IMR-90 (cell line): Measurements from ENCODE around the gene MRGPRX2. TPM values are rescaled to one million over a fixed set of nuclear protein-coding genes. Genes with fewer than 3 reads are reported as not detected.

Source experiments
- ATAC-seq: fragments of 200-7000 bp; cut with Tn5 transposase; 2 replicates; pipeline ENCODE4 v1.9.1; 2020; ENCODE audit warnings: low read depth, mild to moderate bottlenecking, moderate library complexity
- BruUV-seq: library from RNA; stranded (reverse); fragments of 400-500 nt; replicated peaks from 2 replicates; lab custom pipeline; 2021; lab: Mats Ljungman, UMichigan
- CTCF ChIA-PET: fragments of 300-600 bp; formaldehyde crosslinking; extraction: SDS; loops from one replicate; lab custom pipeline; 2021; ENCODE audit warnings: antibody characterized with exemption; lab: Yijun Ruan, JAX
- POLR2A ChIA-PET: fragments of 300-600 bp; sonication (Branson Sonifier 250); formaldehyde crosslinking; loops from one replicate; lab custom pipeline; 2022; ENCODE audit warnings: antibody characterized with exemption; ENCODE audit not compliant: unreplicated experiment; lab: Charles Lee
- DNase-seq: peaks from one replicate; pipeline ENCODE4 v3.0.0; 2013
- H2AFZ ChIP-seq: replicated peaks from 2 replicates; pipeline ENCODE3; 2013; ENCODE audit warnings: low read length, mild to moderate bottlenecking; ENCODE audit not compliant: poor library complexity
- H2AK5ac ChIP-seq: 2 replicates; pipeline ENCODE4 v1.6.1; 2013; ENCODE audit warnings: low read depth, low read length, inconsistent platforms
- H2AK9ac ChIP-seq: replicated peaks from 2 replicates; pipeline ENCODE3; 2013; ENCODE audit warnings: mild to moderate bottlenecking, low read depth, low read length, moderate library complexity; ENCODE audit not compliant: poor library complexity
- H2BK120ac ChIP-seq: 2 replicates; pipeline ENCODE4 v1.6.1; 2013; ENCODE audit warnings: low read depth, low read length, inconsistent platforms
- H2BK15ac ChIP-seq: 3 replicates; pipeline ENCODE4 v1.6.1; 2013; ENCODE audit warnings: low read depth, low read length, inconsistent platforms
- H2BK20ac ChIP-seq: 2 replicates; pipeline ENCODE4 v1.6.1; 2013; ENCODE audit warnings: low read depth, mild to moderate bottlenecking, inconsistent platforms, low read length, moderate library complexity
- H2BK5ac ChIP-seq: 2 replicates; pipeline ENCODE4 v1.6.1; 2013; ENCODE audit warnings: mild to moderate bottlenecking, low read depth, low read length, inconsistent platforms; ENCODE audit not compliant: poor library complexity, severe bottlenecking
- H3K14ac ChIP-seq: replicated peaks from 2 replicates; pipeline ENCODE4 v1.6.1; 2013; ENCODE audit warnings: low read depth, low read length, inconsistent platforms
- H3K18ac ChIP-seq: 2 replicates; pipeline ENCODE4 v1.6.1; 2013; ENCODE audit warnings: low read depth, low read length, control low read depth
- H3K23ac ChIP-seq: 2 replicates; pipeline ENCODE4 v1.6.1; 2013; ENCODE audit warnings: low read depth, low read length, inconsistent platforms
- H3K27ac ChIP-seq: 2 replicates; pipeline ENCODE4 v1.5.1; 2013; ENCODE audit warnings: mild to moderate bottlenecking, control low read depth, low read length; ENCODE audit not compliant: insufficient read depth
- H3K27me3 ChIP-seq: 2 replicates; pipeline ENCODE4 v1.6.1; 2013; ENCODE audit warnings: low read length; ENCODE audit not compliant: control insufficient read depth, insufficient read depth
- H3K36me3 ChIP-seq: 2 replicates; pipeline ENCODE4 v1.6.1; 2013; ENCODE audit warnings: low read length, mixed read lengths; ENCODE audit not compliant: control insufficient read depth, insufficient read depth
- H3K4ac ChIP-seq: 2 replicates; pipeline ENCODE4 v1.6.1; 2013; ENCODE audit warnings: low read depth, low read length, inconsistent platforms
- H3K4me1 ChIP-seq: 2 replicates; pipeline ENCODE4 v1.6.1; 2013; ENCODE audit warnings: low read length, mixed read lengths; ENCODE audit not compliant: control insufficient read depth, insufficient read depth
- H3K4me2 ChIP-seq: 2 replicates; pipeline ENCODE4 v1.6.1; 2013; ENCODE audit warnings: low read depth, mild to moderate bottlenecking, control low read depth, low read length, moderate library complexity
- H3K4me3 ChIP-seq: 2 replicates; pipeline ENCODE4 v1.5.1; 2013; ENCODE audit warnings: low read depth, mild to moderate bottlenecking, control low read depth, low read length, moderate library complexity; ENCODE audit not compliant: insufficient read depth
- H3K56ac ChIP-seq: 2 replicates; pipeline ENCODE4 v1.6.1; 2013; ENCODE audit warnings: low read length, inconsistent platforms; ENCODE audit not compliant: insufficient read depth; ENCODE audit errors: extremely low read depth
- H3K79me1 ChIP-seq, 2 experiments: 2 replicates each; pipeline ENCODE4 v1.6.1; 2013; ENCODE audit warnings: low read length in 2 of 2, inconsistent platforms in 1 of 2, low read depth in 1 of 2
- H3K9ac ChIP-seq: 2 replicates; pipeline ENCODE4 v1.6.1; 2013; ENCODE audit warnings: low read depth, low read length, control low read depth
- H3K9me1 ChIP-seq: 2 replicates; pipeline ENCODE4 v1.6.1; 2013; ENCODE audit warnings: low read length, inconsistent platforms; ENCODE audit not compliant: insufficient read depth
- H3K9me3 ChIP-seq: 2 replicates; pipeline ENCODE4 v1.6.1; 2013; ENCODE audit warnings: low read length; ENCODE audit not compliant: control insufficient read depth, insufficient read depth
- H4K20me1 ChIP-seq: 2 replicates; pipeline ENCODE4 v1.6.1; 2013; ENCODE audit warnings: low read length, inconsistent platforms; ENCODE audit not compliant: insufficient read depth
- H4K5ac ChIP-seq: 2 replicates; pipeline ENCODE4 v1.6.1; 2013; ENCODE audit warnings: mild to moderate bottlenecking, low read depth, low read length, control low read depth
- H4K8ac ChIP-seq, 2 experiments: 2 replicates each; pipeline ENCODE4 v1.6.1; 2013; ENCODE audit warnings: low read depth in 2 of 2, low read length in 2 of 2, control low read depth in 1 of 2, inconsistent platforms in 1 of 2
- H4K91ac ChIP-seq: 2 replicates; pipeline ENCODE4 v1.6.1; 2013; ENCODE audit warnings: low read depth, low read length, inconsistent platforms; ENCODE audit not compliant: insufficient read depth
- BHLHE40 ChIP-seq: fragments of 150-350 bp; IDR thresholded peaks from 2 replicates; pipeline ENCODE4 v1.6.1; 2016; ENCODE audit warnings: mild to moderate bottlenecking, low read depth, low read length
- CEBPB ChIP-seq: IDR thresholded peaks from 2 replicates; pipeline ENCODE4 v1.6.1; 2012; ENCODE audit warnings: low read depth, low read length, improper control_type of control experiment
- CHD1 ChIP-seq: IDR thresholded peaks from 2 replicates; pipeline ENCODE4 v1.6.1; 2012; ENCODE audit warnings: low read depth, low read length, improper control_type of control experiment
- CTCF ChIP-seq: conservative IDR thresholded peaks from 2 replicates; pipeline ENCODE4 v1.5.1; 2012; ENCODE audit warnings: mild to moderate bottlenecking, low read depth, low read length, improper control_type of control experiment
- ELK1 ChIP-seq: fragments of 150-350 bp; IDR thresholded peaks from 2 replicates; pipeline ENCODE4 v1.6.1; 2016; ENCODE audit warnings: low read depth, mild to moderate bottlenecking, low read length, moderate library complexity, borderline replicate concordance
- FOS ChIP-seq: fragments of 150-350 bp; IDR thresholded peaks from 2 replicates; pipeline ENCODE4 v1.6.1; 2016; ENCODE audit warnings: low read depth, low read length
- MAFK ChIP-seq: IDR thresholded peaks from 2 replicates; pipeline ENCODE4 v1.6.1; 2012; ENCODE audit warnings: low read depth, low read length, improper control_type of control experiment
- MAZ ChIP-seq: IDR thresholded peaks from 2 replicates; pipeline ENCODE4 v1.6.1; 2012; ENCODE audit warnings: low read depth, mild to moderate bottlenecking, low read length, improper control_type of control experiment, moderate library complexity, borderline replicate concordance
- MXI1 ChIP-seq: IDR thresholded peaks from 2 replicates; pipeline ENCODE4 v1.6.1; 2012; ENCODE audit warnings: low read depth, mild to moderate bottlenecking, low read length, moderate library complexity, borderline replicate concordance
- NFE2L2 ChIP-seq: fragments of 150-350 bp; IDR thresholded peaks from 2 replicates; pipeline ENCODE4 v1.6.1; 2016; ENCODE audit warnings: low read depth, mild to moderate bottlenecking, low read length
- POLR2A ChIP-seq: IDR thresholded peaks from 2 replicates; pipeline ENCODE4 v1.6.1; 2012; ENCODE audit warnings: mild to moderate bottlenecking, low read depth, low read length
- RAD21 ChIP-seq: IDR thresholded peaks from 2 replicates; pipeline ENCODE4 v1.6.1; 2012; ENCODE audit warnings: low read length, improper control_type of control experiment
- RCOR1 ChIP-seq: IDR thresholded peaks from 2 replicates; pipeline ENCODE4 v1.6.1; 2012; ENCODE audit warnings: mild to moderate bottlenecking, low read length, improper control_type of control experiment; ENCODE audit not compliant: insufficient replicate concordance
- RFX5 ChIP-seq: IDR thresholded peaks from 2 replicates; pipeline ENCODE4 v1.8.0; 2012; ENCODE audit warnings: low read depth, mild to moderate bottlenecking, low read length, moderate library complexity
- SMC3 ChIP-seq: fragments of 150-350 bp; IDR thresholded peaks from 2 replicates; pipeline ENCODE4 v1.6.1; 2016; ENCODE audit warnings: low read depth, mild to moderate bottlenecking, antibody characterized with exemption, low read length, moderate library complexity
- USF2 ChIP-seq: fragments of 150-350 bp; IDR thresholded peaks from 2 replicates; pipeline ENCODE4 v1.6.1; 2017; ENCODE audit warnings: mild to moderate bottlenecking, antibody characterized with exemption, low read length, low read depth
- WGBS, 2 experiments: methylation state at CpG; one replicate each; pipeline versions ENCODE4 v1.1.5 to v1.1.7; 2013; ENCODE audit warnings: missing lambda C conversion rate in 2 of 2; ENCODE audit not compliant: insufficient read length in 1 of 2; ENCODE audit errors: extremely low coverage in 2 of 2; 5-methylcytosine and 5-hydroxymethylcytosine counted together
- dilution Hi-C: fragments of 300-500 bp; cut with HindIII; formaldehyde crosslinking; loops from one replicate; pipeline ENCODE4 v1.14.3; 2018; ENCODE audit warnings: low sequenced_read_pairs; ENCODE audit not compliant: unreplicated experiment
- in situ Hi-C: fragments of 300-500 bp; cut with MboI; formaldehyde crosslinking; loops from 3 replicates; pipeline ENCODE4 v1.14.3; 2019; ENCODE audit warnings: low sequenced_read_pairs, inconsistent platforms, mixed read lengths
- intact Hi-C: fragments of 100-400 bp; cut with micrococcal nuclease; formaldehyde crosslinking; loops from 2 replicates; pipeline ENCODE4 v1.10.0; 2022
- polyA plus RNA-seq, 3 experiments: library from polyadenylated mRNA; depleted of rRNA; stranded (reverse); fragments of >200 nt; gene quantifications; 2 replicates each; pipeline ENCODE4 v1.2.3, GENCODE V29; 2012; ENCODE audit warnings: low replicate concordance in 1 of 3
- total RNA-seq: library from RNA; depleted of rRNA; stranded (reverse); fragments of >200 nt; gene quantifications from 2 replicates; pipeline ENCODE4 v1.2.3, GENCODE V29; 2012

Gene MRGPRX2
- total and polyA plus RNA-seq, 2 of the 4 experiments (the other 2 are of a cell fraction), result not detected

- H3K4me3 ChIP-seq, result no peak overlapping the region
- TF ChIP-seq MAZ (no peak), CTCF (no peak), CHD1 (no peak), FOS (no peak), RAD21 (no peak), POLR2A (no peak), MXI1 (no peak), RCOR1 (no peak), CEBPB (no peak), RFX5 (no peak), USF2 (no peak), SMC3 (no peak), ELK1 (no peak), NFE2L2 (no peak), MAFK (no peak), BHLHE40 (no peak)
- H3K36me3 ChIP-seq, result no peaks in the 10 kb centered on the region
- no TSS peak for BruUV-seq
- no peak overlapping the region for H4K5ac ChIP-seq
- no peaks in the 10 kb centered on the region for H3K9me1 ChIP-seq
- H3K4ac ChIP-seq, result no peak overlapping the region
- H3K27me3 ChIP-seq, result peaks cover 4% of the 10 kb centered on the region
- dilution Hi-C loops, result no loop called here
- intact Hi-C loops, result no loop called here
- no peaks in the 10 kb centered on the region for H3K9me3 ChIP-seq
- H2BK20ac ChIP-seq, result no peak overlapping the region
- H3K14ac ChIP-seq, result no peak overlapping the region
- no peak overlapping the region for H3K18ac ChIP-seq
- no peak overlapping the region for H3K9ac ChIP-seq
- H2AK5ac ChIP-seq, result no peak overlapping the region
- H3K79me1 ChIP-seq, result no peaks in the 10 kb centered on the region
- no CpG with 5 or more reads among the region's 5 CpGs for WGBS, 2 experiments
- no peak overlapping the region for H3K27ac ChIP-seq
- H2BK120ac ChIP-seq, result no peak overlapping the region
- no peaks in the 10 kb centered on the region for H4K20me1 ChIP-seq
- H3K4me1 ChIP-seq, result no peaks in the 10 kb centered on the region
- H3K4me2 ChIP-seq, result no peak overlapping the region
- no peak overlapping the region for H2BK5ac ChIP-seq
- no peak overlapping the region for H4K8ac ChIP-seq
- POLR2A ChIA-PET, result no interaction called here
- in situ Hi-C loops, result loop anchor here (25.0 kb wide), 1 partner anchor 673 kb away; no protein-coding TSS in a partner anchor
- no peak overlapping the region for H2AK9ac ChIP-seq
- H4K91ac ChIP-seq, result no peak overlapping the region
- CTCF ChIA-PET, result interaction anchor here (0.6 to 0.9 kb wide), 2 partner anchors 10 to 18 kb away, joined by 3 to 4 read pairs; no protein-coding TSS in a partner anchor
- DNase-seq (no peak), ATAC-seq (no peak)
- no peak overlapping the region for H3K23ac ChIP-seq
- no peak overlapping the region for H2BK15ac ChIP-seq
- no peak overlapping the region for H3K56ac ChIP-seq
- H2AFZ ChIP-seq, result no peak overlapping the region
These were observed 28.9 kb upstream of the MRGPRX2 start for GRCh38 chr11:19089421-19089820.
